MM.1S (cell line): ENCODE measurements around the gene PLCH2.

Experiments used
- DNase-seq: peaks from one replicate; pipeline ENCODE4 v3.0.0-alpha.2; 2015
- H2AFZ ChIP-seq: fragments of 300-600 bp; sonication (generic); 2 replicates; pipeline ENCODE4 v1.6.0; 2016; ENCODE audit warnings: antibody characterized with exemption, low read length
- H3F3A ChIP-seq: fragments of 300-600 bp; sonication (generic); 2 replicates; pipeline ENCODE4 v1.6.1; 2016; ENCODE audit warnings: mild to moderate bottlenecking, antibody characterized with exemption, low read length, moderate library complexity, mixed read lengths; ENCODE audit not compliant: insufficient read depth
- H3K27ac ChIP-seq: fragments of 300-600 bp; sonication (generic); 2 replicates; pipeline ENCODE4 v1.5.1; 2016; ENCODE audit warnings: mild to moderate bottlenecking, low read length
- H3K27me3 ChIP-seq: fragments of 300-600 bp; sonication (generic); replicated peaks from 2 replicates; pipeline ENCODE4 v1.6.0; 2016; ENCODE audit warnings: low read length; ENCODE audit not compliant: insufficient read depth
- H3K36me3 ChIP-seq: fragments of 300-600 bp; sonication (generic); replicated peaks from 2 replicates; pipeline ENCODE4 v1.6.1; 2016; ENCODE audit warnings: mild to moderate bottlenecking, low read length, mixed read lengths; ENCODE audit not compliant: insufficient read depth
- H3K4me1 ChIP-seq: fragments of 300-600 bp; sonication (generic); 2 replicates; pipeline ENCODE4 v1.6.1; 2016; ENCODE audit warnings: low read length, mixed read lengths
- H3K4me2 ChIP-seq: fragments of 300-600 bp; sonication (generic); 2 replicates; pipeline ENCODE4 v1.6.0; 2016; ENCODE audit warnings: low read depth, low read length
- H3K4me3 ChIP-seq: fragments of 300-600 bp; sonication (generic); 2 replicates; pipeline ENCODE4 v1.5.1; 2016; ENCODE audit warnings: low read length, mixed read lengths
- H3K79me2 ChIP-seq: fragments of 300-600 bp; sonication (generic); 2 replicates; pipeline ENCODE4 v1.6.1; 2016; ENCODE audit warnings: mixed run types, low read length, mixed read lengths
- H3K9ac ChIP-seq: fragments of 300-600 bp; sonication (generic); 2 replicates; pipeline ENCODE4 v1.6.1; 2016; ENCODE audit warnings: low read length, mixed read lengths
- H3K9me2 ChIP-seq: fragments of 300-600 bp; sonication (generic); replicated peaks from 2 replicates; pipeline ENCODE4 v1.6.1; 2016; ENCODE audit warnings: mild to moderate bottlenecking, low read length, mixed read lengths; ENCODE audit not compliant: insufficient read depth
- H3K9me3 ChIP-seq: fragments of 300-600 bp; sonication (generic); replicated peaks from 2 replicates; pipeline ENCODE4 v1.6.1; 2016; ENCODE audit warnings: mild to moderate bottlenecking, low read length, mixed read lengths; ENCODE audit not compliant: insufficient read depth
- H4K20me1 ChIP-seq: fragments of 300-600 bp; sonication (generic); 2 replicates; pipeline ENCODE4 v1.6.1; 2016; ENCODE audit warnings: mild to moderate bottlenecking, low read length, moderate library complexity, mixed read lengths; ENCODE audit not compliant: insufficient read depth
- CTCF ChIP-seq: fragments of 300-600 bp; sonication (generic); IDR thresholded peaks from 2 replicates; pipeline ENCODE4 v1.5.1; 2016; ENCODE audit warnings: antibody characterized with exemption, low read length, mixed read lengths
- EZH2 ChIP-seq: fragments of 300-600 bp; sonication (generic); optimal IDR thresholded peaks from 2 replicates; pipeline ENCODE3; 2017; ENCODE audit warnings: low read depth, mild to moderate bottlenecking, antibody characterized with exemption, low read length, mixed read lengths
- EZH2phosphoT487 ChIP-seq: fragments of 300-600 bp; sonication (generic); IDR thresholded peaks from 2 replicates; pipeline ENCODE4 v1.6.1; 2018; ENCODE audit warnings: antibody characterized with exemption, low read length

Gene PLCH2

DNA sequence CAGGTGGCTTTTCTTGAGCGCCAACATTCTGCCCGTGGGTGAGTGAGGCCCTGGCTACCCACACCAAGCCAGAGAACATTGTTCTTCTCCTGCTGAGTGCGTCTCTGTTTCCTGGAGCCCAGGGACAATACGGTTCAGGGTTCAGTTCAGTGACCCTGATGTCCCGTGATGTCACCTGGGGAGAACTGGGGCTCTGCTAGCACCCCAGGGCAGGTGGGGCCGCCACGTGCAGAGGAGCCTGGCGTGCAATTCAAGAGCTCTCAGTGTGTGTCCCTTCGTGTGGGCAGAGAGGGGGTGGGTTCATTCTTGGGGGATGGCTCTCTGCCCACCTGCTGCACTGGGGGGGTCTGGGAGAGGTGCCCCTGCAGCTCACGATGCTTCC is 45.5 kb upstream of the PLCH2 start:
- no peak overlapping the region for H3K9ac ChIP-seq
- H3K4me1 ChIP-seq, result no peaks in the 10 kb centered on the region
- no peaks in the 10 kb centered on the region for H4K20me1 ChIP-seq
- TF ChIP-seq CTCF, result no peak
- no peak for TF ChIP-seq EZH2
- TF ChIP-seq EZH2phosphoT487, result no peak
- no peak overlapping the region for H3K27ac ChIP-seq
- H3K9me3 ChIP-seq, result no peaks in the 10 kb centered on the region
- H3F3A ChIP-seq, result no peaks in the 10 kb centered on the region
- H3K9me2 ChIP-seq, result no peaks in the 10 kb centered on the region
- no peak overlapping the region for H3K4me3 ChIP-seq
- H3K27me3 ChIP-seq, result peaks cover 100% of the 10 kb centered on the region
- DNase-seq, result no peak
- H3K36me3 ChIP-seq, result no peaks in the 10 kb centered on the region
- no peak overlapping the region for H3K4me2 ChIP-seq
- no peaks in the 10 kb centered on the region for H3K79me2 ChIP-seq
- H2AFZ ChIP-seq, result no peak overlapping the region

- Histone ChIP-seq H3F3A (no peaks in the 10 kb centered on the region), H2AFZ (no peak overlapping the region), H3K27ac (no peak overlapping the region), H3K4me3 (no peak overlapping the region), H3K4me1 (no peaks in the 10 kb centered on the region), H3K9me3 (no peaks in the 10 kb centered on the region), H3K36me3 (no peaks in the 10 kb centered on the region), H3K4me2 (no peak overlapping the region), H4K20me1 (no peaks in the 10 kb centered on the region), H3K79me2 (no peaks in the 10 kb centered on the region), H3K9ac (no peak overlapping the region), H3K27me3 (peaks cover 98% of the 10 kb centered on the region), H3K9me2 (no peaks in the 10 kb centered on the region)
- TF ChIP-seq CTCF (no peak), EZH2phosphoT487 (no peak), EZH2 (no peak)
- DNase-seq, result no peak
Observed at GRCh38 chr1:2431103-2431502, 45.0 kb upstream of the PLCH2 start.

- Histone ChIP-seq H3K4me2 (no peak overlapping the region), H4K20me1 (no peaks in the 10 kb centered on the region), H3K9ac (no peak overlapping the region), H3K79me2 (no peaks in the 10 kb centered on the region), H3K9me2 (no peaks in the 10 kb centered on the region), H3K9me3 (no peaks in the 10 kb centered on the region), H2AFZ (no peak overlapping the region), H3K4me3 (no peak overlapping the region), H3K4me1 (no peaks in the 10 kb centered on the region), H3F3A (no peaks in the 10 kb centered on the region), H3K27me3 (peaks cover 97% of the 10 kb centered on the region), H3K36me3 (no peaks in the 10 kb centered on the region), H3K27ac (no peak overlapping the region)
- TF ChIP-seq EZH2, result no peak
- TF ChIP-seq EZH2phosphoT487, result no peak
- no peak for TF ChIP-seq CTCF
- no peak for DNase-seq
Observed at GRCh38 chr1:2431518-2431917, 44.6 kb upstream of the PLCH2 start.

- Histone ChIP-seq H3K9me2 (no peaks in the 10 kb centered on the region), H3K27me3 (peaks cover 92% of the 10 kb centered on the region), H3K4me3 (no peak overlapping the region), H3K36me3 (no peaks in the 10 kb centered on the region), H3K4me1 (no peaks in the 10 kb centered on the region), H3K27ac (no peak overlapping the region), H3K79me2 (no peaks in the 10 kb centered on the region), H4K20me1 (no peaks in the 10 kb centered on the region), H3K4me2 (no peak overlapping the region), H3F3A (no peaks in the 10 kb centered on the region), H3K9me3 (no peaks in the 10 kb centered on the region), H2AFZ (no peak overlapping the region), H3K9ac (no peak overlapping the region)
- no peak for TF ChIP-seq EZH2phosphoT487
- no peak for DNase-seq
Observed at GRCh38 chr1:2432441-2432844, 43.6 kb upstream of the PLCH2 start.
